NOMO-1 treated with DMSO at 0.1 percent for 48 hours (cell line): ENCODE results near the gene KRT84.

Experiments used
- DNase-seq: peaks from one replicate; lab custom pipeline; 2025; ENCODE audit not compliant: unreplicated experiment; lab: John Stamatoyannopoulos, UW

KRT84 gene

GRCh38 chr12:52362118-52362726 is 23.2 kb downstream of the KRT84 start:
- no peak for DNase-seq

- DNase-seq = no peak
Measured at GRCh38 chr12:52361553-52361952, 23.9 kb downstream of the KRT84 start.

- no peak for DNase-seq
Measured at GRCh38 chr12:52360663-52361271, 24.7 kb downstream of the KRT84 start.

GRCh38 chr12:52360106-52360662 is 25.3 kb downstream of the KRT84 start:
- DNase-seq = no peak

- no peak for DNase-seq
Measured at GRCh38 chr12:52359621-52360061, 25.8 kb downstream of the KRT84 start.

- DNase-seq = no peak
Measured at GRCh38 chr12:52358575-52359350, 26.7 kb downstream of the KRT84 start.

GRCh38 chr12:52356762-52357580 is 28.5 kb downstream of the KRT84 start:
- DNase-seq = no peak

GRCh38 chr12:52356031-52356761 is 29.3 kb downstream of the KRT84 start:
- no peak for DNase-seq

GRCh38 chr12:52355176-52355575 is 30.3 kb downstream of the KRT84 start:
- no peak for DNase-seq

GRCh38 chr12:52354200-52354599 is 31.3 kb downstream of the KRT84 start:
- no peak for DNase-seq

- no peak for DNase-seq
Measured at GRCh38 chr12:52353766-52354165, 31.7 kb downstream of the KRT84 start.

- DNase-seq = no peak
Measured at GRCh38 chr12:52352951-52353350, 32.5 kb downstream of the KRT84 start.

GRCh38 chr12:52351196-52352059 is 34.0 kb downstream of the KRT84 start:
- no peak for DNase-seq

- DNase-seq = no peak
Measured at GRCh38 chr12:52350786-52351185, 34.7 kb downstream of the KRT84 start.

GRCh38 chr12:52350021-52350620 is 35.3 kb downstream of the KRT84 start:
- no peak for DNase-seq

- DNase-seq = no peak
Measured at GRCh38 chr12:52349196-52349595, 36.3 kb downstream of the KRT84 start.

- no peak for DNase-seq
Measured at GRCh38 chr12:52347551-52348510, 37.6 kb downstream of the KRT84 start.

GRCh38 chr12:52347016-52347415 is 38.4 kb downstream of the KRT84 start:
- no peak for DNase-seq
